CD4-positive, alpha-beta T cell treated with Interleukin-12 subunit alpha and Interleukin-12 subunit beta, for 1 hour (primary cell): ENCODE data around the gene KRTAP5-7.
"Not testable (repeated sequence)": the region's sequence is repeated elsewhere in the genome, so short reads cannot be mapped to it uniquely, and the experiment has no call there.

ENCODE experiments used
- DNase-seq: peaks from one replicate; pipeline ENCODE4 v3.0.0-alpha.2; 2020

KRTAP5-7 gene

DNA sequence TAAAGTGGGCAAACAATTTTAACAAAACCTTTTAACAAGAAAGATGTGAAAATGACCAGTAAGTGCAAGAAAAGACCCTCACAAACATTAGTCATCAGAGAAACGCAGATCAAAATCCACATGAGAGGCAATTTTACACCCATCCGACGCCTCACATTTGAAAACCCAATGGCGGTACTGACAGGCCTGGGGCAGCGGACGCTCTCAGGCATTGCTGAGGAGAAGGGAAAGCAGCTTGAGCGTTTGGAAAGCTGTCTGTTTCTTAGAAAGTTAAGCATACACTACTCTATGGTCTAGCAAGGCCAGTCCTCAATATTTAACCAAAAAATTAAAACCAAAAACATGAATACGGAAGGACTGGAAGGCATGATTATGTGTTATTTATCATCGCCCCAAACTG, 8.8 kb downstream of the KRTAP5-7 start:
- no peak for DNase-seq

DNA sequence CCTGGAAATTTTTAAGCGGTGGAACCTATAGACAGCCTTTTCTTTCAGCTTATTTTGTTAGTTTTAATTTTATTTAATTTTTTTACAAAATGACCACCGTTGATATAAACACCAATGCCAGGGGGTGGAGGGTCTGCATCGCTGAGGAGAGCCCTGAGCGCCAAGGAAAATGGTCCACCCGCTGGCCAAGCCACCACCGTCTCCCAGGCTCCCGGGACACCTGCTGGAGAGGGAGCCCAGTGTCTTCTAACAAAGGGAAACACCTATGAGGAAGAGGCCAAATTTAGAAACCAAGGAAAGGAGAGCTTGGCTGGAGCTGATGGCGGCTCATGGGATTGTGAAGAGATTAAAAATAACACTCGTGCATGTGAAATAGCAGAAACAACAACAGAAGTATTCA, 10.5 kb downstream of the KRTAP5-7 start:
- DNase-seq, result no peak

DNA sequence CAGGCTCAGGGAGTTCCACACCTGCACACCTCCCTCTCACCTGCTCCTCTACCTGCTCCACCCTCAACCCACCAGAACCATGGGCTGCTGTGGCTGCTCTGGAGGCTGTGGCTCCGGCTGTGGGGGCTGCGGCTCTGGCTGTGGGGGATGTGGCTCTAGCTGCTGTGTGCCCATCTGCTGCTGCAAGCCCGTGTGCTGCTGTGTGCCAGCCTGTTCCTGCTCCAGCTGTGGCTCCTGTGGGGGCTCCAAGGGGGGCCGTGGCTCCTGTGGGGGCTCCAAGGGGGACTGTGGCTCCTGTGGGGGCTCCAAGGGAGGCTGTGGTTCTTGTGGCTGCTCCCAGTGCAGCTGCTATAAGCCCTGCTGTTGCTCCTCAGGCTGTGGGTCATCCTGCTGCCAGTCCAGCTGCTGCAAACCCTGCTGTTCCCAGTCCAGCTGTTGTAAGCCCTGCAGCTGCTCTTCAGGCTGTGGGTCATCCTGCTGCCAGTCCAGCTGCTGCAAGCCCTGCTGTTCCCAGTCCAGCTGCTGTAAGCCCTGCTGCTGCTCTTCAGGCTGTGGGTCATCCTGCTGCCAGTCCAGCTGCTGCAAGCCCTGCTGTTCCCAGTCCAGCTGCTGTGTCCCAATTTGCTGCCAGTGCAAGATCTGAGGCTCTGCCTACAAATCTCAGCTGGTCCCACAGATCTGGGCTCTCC, 11.1 kb downstream of the KRTAP5-7 start, which contains the start of gene KRTAP5-8:
TSS of gene KRTAP5-8 (plus strand) at position 49 of the 689 bp plus-strand sequence. CDS start at position 80, 31 bp downstream.
- DNase-seq, result not testable (repeated sequence)

DNA sequence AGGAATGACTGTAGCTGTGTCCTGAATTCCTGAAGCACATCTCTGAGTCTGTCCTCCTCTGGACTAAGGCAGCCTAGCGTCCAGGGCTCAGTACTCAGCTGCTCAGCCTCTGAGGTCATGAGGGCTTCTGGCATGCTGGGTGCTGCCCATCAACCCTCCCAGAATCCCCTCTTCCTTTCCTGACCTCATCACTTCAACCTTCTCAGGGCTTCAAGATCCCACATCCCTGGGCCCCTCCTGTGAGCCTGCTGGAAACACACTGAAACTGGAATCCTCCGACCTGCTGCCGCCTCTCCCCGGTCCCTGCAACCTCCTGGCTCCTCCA, 11.6 kb downstream of the KRTAP5-7 start:
- no peak for DNase-seq

DNA sequence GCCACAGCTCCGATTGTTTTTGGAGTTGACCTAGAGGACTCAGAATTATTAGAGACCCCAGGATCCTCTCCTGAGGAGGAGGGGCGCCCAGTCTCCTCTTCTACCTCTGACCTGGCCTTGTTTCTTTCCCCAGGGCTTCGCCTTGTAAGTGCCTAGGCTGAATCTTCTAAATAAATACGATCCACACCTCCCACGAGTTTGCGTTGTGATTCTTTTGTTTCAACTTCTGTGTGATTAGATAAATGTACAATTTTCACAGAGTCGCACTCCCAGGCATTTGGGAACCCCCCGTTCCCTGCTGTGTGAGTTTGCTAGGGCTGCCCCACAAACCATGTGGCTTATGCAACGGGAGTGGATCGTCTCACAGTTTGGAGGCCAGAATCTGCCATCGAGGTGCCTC, 11.9 kb downstream of the KRTAP5-7 start:
- no peak for DNase-seq

DNA sequence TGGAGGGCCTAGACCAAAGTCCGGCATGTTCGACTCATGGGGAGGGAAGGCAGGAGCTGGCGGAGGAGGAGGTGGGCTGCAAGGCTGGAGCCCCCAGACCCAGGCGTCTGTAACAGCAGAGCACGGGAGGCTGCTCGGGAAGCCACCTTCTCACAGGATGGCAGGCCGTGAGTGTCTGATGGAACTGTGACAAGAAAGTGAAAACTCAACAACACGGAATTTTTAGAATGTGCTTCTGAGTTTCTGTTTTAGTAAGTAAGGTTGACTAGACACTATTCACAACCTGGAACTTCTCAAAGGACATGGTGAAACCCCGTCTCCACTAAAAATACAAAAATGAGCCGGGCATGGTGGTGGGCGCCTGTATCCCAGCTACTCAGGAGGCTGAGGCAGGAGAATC, 12.9 kb downstream of the KRTAP5-7 start:
- DNase-seq, result not testable (repeated sequence)

DNA sequence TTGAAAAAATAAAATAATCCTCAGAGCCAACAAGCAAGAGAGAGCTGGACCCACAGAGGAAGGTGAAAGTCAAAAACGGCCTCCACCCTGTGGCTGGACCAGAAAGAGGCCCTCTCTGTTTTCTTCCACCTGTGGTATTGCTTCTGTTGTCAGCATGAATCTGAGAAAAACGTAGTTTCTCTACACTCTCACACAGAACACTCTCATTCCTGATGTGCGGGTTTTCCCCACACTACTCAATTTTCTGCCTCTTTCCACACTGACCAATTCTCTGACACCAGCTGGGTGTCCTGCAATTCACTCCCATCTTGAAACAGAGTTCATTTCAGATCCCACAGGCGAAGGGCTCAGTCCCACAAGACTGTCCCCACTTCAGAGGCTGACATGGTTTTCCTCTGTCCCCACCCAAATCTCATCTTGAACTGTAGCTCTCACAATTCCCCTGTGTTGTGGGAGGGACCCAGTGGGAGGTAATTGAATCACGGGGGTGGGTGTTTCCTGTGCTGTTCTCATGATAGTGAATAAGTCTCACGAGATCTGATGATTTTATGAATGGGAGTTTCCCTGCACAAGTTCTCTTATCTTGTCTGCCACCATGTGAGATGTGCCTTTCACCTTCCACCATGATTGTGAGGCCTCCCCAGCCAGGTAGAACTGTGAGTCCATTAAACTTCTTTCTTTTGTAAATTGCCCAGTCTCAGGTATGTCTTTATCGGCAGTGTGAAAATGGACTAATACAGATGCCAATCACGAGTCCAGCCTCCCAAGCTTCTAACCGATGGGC, 13.6 kb downstream of the KRTAP5-7 start:
- DNase-seq, result not testable (repeated sequence)

DNA sequence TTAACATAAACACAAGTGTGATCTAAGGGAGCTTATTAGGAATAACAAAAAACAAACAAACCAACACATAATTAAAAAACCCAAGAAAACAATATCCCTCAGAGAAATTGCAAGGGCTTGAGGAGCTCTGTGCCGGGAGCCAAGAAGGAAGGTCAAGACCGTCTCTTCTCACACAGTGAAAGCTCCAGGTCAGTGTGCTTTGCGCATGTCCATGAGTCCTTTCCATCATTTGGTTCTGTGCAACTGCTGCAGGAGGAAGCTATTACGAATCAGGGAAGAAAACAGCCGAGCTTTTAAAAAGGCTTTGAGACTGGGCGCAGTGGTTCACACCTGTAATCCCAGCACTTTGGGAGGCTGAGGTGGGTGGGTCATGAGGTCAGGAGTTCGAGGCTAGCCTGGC, 15.3 kb downstream of the KRTAP5-7 start:
- no peak for DNase-seq

DNA sequence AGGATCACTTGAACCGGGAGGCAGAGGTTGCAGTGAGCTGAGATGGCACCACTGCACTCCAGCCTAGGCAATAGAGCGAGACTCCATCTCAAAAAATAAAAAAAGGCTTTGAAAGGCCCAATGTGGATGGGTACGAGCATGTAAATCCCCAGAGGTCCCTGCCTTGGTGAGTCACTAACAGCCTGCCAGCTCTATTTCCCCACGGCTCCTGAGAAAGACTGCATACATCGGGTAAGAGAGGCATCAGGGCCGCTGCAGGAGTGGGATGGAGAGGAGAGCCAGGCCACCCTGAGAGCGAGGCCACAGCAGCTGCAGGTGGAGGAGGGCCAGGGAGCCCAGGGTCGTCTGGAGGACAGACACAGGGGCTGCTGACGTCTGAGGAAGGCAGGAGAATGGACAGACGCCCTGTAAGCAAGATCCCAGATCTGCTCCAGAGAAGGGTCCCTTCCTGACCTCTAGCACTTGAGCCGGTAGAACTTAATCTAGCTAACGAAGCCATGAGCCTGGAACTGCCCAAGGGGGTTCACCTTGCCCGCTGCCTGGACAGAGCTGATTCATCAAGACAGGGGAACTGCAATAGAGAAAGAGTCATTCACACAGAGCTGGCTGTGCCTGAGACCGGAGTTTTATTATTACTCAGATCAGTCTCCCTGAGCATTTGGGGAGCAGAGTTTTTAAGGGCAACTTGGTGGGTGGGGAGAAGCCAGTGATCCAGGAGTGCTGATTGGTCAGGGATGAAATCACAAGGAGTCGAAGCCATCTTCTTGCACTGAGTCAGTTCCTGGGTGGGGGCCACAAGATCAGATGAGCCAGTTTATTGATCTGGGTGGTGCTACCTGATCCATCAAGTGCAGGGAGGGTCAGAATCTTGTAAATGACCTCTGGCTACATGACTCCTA, 16.1 kb downstream of the KRTAP5-7 start:
- DNase-seq, result no peak

DNA sequence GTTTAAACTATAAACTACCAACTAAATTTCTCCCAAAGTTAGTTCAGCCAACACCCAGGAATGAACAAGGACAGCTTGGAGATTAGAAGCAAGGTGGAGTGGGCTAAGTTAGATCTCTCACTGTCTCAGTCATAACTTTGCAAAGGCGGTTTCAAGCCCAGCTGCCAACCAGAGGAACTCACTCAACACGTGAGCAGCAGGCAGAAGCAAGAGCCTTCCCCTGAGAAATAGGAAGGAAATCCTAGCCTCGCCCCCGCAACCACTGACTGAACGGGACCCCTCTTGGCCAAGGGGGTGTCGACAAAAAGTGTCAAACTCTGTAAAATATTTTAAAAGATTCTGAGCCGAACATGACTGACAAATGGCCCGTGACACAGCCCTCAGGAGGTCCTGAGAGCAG, 16.8 kb downstream of the KRTAP5-7 start:
- no peak for DNase-seq

DNA sequence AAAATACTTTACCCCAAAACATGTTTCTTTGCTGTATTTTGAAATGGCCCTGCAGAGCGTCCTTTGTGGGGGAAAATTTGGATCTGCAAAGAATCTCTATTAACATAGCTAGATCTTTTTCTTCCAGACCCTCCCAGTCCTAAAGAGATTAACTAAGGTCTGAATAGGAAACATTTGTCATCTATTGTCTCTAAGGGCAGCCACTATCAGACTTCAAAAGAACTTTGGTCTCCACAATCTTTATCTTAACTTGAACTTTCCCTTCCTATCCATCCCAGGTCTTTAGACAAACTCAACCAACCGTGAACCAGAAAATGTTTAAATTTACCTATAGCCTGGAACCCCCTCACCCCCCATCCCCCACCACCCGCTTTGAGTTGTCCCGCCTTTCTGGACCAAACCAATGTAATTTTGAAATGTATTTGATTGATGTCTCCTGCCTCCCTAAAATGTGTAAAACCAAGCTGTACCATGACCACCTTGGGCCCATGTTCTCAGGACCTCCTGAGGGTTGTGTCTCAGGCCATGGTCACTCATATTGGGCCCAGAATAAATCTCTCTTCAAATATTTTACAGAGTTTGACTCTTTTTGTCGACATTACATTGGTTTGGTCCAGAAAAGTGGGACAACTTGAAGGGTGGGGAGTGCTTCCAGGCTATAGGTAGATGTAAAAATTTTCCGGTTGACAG, 17.6 kb downstream of the KRTAP5-7 start:
- no peak for DNase-seq

DNA sequence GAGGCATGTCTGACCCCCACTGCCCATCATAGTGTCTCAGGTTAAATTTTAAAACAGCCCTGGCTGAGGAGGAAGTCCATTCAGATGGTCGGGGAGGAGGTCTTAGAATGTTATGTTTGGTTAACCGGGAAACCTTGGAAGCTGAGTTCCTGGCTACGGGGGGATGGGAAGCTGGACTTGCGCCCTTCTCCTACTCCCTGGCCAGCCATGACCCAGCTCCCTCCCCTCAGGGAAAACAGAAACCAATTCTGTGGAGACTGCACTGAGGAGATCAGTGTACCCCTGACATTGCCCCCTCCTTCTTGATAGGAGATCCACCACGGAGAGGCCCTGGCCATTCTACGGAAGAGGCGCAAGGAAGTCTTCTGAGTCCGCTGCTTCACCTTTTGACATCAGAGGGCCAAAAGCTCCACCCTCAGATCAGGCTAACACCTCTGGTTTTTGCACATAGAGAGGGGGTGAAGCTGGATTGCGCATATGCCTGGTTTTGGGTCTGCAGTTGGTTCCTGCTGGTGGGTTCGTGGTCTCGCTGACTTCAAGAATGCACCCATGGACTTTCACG, 18.4 kb downstream of the KRTAP5-7 start:
- no peak for DNase-seq

DNA sequence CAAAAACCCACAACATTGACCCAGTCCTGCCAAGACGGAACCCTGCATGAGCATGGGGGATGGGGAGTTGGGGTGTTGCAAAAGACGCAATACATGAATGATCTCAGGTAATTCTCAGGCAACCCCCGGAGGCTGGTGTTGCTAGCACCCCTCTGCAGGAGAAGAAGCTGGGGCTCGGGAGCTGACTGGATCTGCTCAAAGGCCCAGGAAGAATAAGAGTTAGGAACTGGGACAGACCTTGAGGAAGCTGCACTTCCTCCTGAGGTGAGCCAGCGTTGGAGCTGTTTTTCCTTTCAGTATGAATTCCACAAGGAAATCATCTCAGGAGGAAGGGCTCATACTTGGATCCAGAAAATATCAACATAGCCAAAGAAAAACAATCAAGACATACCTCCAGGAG, 21.1 kb downstream of the KRTAP5-7 start, which contains the start of gene KRTAP5-9:
TSS of gene KRTAP5-9 (plus strand) at position 301 of the 400 bp plus-strand sequence. CDS start 238 bp downstream, outside the sequence.
- DNase-seq, result no peak

DNA sequence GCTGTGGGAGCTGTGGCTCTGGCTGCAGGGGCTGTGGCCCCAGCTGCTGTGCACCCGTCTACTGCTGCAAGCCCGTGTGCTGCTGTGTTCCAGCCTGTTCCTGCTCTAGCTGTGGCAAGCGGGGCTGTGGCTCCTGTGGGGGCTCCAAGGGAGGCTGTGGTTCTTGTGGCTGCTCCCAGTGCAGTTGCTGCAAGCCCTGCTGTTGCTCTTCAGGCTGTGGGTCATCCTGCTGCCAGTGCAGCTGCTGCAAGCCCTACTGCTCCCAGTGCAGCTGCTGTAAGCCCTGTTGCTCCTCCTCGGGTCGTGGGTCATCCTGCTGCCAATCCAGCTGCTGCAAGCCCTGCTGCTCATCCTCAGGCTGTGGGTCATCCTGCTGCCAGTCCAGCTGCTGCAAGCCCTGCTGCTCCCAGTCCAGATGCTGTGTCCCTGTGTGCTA, 21.7 kb downstream of the KRTAP5-7 start:
- no peak for DNase-seq

DNA sequence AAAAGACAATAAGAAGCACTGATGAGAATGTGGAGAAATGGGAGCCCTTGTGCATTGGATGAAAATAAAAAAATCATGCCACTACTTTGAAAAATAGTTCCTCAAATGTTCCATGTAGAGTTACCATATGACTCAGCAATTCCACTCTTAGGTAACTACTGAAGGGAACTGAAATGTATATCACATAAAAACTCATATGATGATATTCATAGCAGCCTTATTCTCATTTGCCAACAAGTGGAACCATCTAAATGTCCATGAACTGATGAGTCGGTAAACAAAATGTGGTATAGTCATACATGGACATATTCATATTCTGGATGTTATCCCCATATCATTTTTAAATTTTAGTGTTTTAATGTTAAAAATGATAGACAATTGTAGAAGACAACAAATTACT, 24.6 kb downstream of the KRTAP5-7 start:
- no peak for DNase-seq

DNA sequence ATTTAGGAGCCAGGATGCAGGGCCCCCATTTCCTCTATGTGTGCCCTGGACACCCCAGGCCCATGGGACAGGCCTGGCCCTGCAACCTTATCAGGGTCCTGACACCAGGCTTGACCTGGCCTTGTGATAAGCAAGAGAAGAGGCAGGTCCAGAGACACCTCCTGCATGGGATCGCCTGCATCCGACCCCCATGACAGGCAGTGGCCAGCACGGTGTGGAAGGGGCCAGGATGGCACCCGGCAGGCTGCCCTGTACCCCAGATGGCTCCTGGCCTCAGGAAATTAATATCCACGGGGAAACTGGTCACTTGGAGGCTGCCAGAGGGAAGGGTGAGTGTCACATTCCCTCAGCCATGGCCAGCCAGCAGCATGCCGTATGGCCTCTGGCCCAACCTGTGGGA, 27.9 kb downstream of the KRTAP5-7 start:
- DNase-seq, result no peak

DNA sequence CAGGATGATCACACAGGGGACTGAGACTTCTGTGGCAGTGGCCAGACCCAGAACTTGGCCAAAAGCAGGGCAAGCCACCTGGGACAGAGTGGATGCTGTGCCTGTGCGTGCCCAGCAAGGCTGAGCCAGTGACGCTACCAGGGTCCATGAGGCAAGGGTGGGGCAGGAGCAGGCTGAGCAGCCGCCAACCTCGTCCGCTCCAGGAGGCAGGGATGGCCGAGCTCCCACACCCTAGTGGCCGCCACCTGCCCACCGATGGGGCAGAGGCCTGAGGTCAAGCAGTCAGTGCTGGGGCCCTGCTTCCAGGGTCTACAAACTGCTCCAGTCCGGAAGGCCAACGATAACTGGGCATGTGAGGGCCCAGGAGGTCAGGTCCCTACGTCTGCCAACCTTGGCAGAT, 28.4 kb downstream of the KRTAP5-7 start:
- DNase-seq, result no peak

DNA sequence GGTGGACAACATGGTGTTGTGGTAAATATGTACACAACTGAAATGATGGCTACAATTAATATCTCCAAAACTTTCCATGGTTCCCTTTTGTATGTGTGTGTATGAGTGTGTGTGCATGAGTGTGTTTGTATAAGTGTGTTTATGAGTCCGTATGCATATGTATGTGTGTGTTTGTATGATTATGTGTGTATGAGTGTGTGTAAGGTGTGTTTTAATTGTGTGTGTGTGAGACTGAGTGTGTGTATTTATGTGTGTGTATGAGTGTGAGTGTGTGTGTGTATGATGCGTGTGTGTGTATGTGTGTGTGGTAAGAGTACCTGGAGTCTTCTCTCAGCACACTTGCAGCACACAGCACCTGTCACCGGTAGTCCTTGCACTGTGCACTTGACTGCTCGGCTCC, 29.0 kb downstream of the KRTAP5-7 start:
- no peak for DNase-seq

DNA sequence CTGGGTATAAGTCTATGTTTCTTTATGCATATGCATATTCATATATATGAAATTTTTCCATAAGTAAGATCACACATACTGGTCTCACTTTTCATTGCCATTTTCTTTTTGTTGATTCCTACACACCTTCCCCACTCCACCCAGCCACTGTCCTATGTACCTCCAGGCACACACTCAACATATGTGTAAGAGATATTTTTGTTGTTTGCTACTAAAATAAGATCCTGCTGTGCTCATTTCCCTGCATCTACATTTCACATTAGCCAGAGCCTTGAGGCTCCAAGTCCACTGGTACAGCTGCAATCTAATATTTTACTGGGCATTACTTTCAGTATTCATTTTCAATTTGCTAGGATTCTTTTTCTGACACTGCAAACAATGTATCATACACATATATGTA, 30.2 kb downstream of the KRTAP5-7 start:
- no peak for DNase-seq

DNA sequence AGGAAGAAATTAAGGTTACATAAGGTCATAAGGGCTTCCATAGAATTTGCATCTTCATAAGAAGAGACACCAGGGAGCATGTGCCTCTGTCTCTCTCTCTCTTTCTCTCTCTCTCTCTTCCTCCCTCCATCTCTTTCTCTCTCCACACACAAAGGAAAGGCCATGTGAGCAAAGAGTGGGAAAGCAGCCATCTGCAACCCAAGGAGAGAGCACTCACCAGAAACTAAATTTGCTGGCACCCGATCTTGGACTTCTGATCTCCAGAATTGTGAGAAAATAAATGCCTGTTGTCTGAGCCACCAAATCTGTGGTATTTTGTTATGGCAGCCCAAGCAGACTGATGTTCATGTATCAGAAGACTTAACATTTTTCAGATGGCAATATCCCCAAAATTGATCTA, 31.9 kb downstream of the KRTAP5-7 start:
- no peak for DNase-seq

DNA sequence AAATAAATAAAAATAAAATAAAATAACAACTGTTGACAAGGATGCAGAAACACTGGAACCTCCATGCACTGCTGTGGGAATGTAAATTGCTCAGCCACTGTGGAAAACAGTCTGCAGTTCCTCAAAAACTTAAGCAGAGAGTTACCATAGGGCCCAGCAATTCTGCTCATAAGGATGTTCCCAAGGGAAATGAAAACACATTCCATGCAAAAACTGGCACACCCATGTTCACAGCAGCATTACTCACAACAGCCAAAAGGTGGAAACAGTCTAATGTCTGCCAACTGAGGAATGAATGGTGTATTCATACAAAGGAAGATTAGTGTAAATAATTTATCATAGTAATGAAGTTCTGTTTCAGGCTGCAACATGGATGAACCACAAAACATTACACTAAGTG, 35.1 kb downstream of the KRTAP5-7 start:
- no peak for DNase-seq

DNA sequence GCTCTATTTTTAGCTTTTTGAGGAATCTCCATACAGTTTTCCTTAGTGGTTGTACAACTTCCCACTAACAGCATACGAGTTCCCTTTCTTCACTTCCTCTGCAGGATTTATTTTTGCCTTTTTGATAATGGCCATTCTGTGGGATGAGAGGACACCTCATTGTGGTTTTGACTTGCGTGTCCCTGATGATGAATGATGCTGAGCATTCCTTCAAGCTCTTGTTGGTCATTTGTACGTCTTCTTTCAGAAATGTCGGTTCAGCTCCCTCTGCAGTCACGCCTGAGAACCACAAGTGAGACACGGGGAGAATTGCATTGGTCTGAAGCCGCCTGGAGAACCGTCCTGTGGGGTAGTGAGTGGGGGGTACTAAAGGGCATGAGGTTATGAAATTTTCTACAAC, 36.3 kb downstream of the KRTAP5-7 start:
- no peak for DNase-seq
